ENCODE data around the gene VAV2.

DNA sequence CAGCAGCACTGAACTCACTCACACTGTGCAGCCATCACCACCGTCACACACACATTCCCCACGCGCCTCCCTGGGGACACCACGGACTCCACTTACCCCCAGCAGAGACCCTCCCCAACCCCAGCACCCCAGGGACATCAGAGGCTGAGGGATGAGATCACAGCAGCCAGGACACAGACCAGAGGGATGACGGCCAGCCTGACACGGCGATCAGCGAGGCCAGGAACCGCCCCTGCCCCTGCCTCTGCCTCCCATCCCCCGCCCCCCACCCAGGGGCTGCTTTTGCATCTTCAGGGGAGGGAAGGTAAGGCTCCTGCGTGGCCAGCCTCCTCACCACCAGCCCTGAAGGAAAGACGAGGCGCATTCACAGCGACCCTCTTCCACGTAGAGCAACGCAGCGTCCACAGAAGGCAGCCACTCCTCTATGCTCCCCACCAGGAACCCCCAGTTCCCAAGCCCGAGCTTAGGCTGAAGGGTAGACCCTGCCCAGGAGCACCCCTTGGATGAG, 104.5 kb downstream of the VAV2 start:
- no peak for TF ChIP-seq POLR2A (IDR thresholded peaks at IDR 0.05)
- TF ChIP-seq, protein P1, sequence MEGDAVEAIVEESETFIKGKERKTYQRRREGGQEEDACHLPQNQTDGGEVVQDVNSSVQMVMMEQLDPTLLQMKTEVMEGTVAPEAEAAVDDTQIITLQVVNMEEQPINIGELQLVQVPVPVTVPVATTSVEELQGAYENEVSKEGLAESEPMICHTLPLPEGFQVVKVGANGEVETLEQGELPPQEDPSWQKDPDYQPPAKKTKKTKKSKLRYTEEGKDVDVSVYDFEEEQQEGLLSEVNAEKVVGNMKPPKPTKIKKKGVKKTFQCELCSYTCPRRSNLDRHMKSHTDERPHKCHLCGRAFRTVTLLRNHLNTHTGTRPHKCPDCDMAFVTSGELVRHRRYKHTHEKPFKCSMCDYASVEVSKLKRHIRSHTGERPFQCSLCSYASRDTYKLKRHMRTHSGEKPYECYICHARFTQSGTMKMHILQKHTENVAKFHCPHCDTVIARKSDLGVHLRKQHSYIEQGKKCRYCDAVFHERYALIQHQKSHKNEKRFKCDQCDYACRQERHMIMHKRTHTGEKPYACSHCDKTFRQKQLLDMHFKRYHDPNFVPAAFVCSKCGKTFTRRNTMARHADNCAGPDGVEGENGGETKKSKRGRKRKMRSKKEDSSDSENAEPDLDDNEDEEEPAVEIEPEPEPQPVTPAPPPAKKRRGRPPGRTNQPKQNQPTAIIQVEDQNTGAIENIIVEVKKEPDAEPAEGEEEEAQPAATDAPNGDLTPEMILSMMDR (IDR thresholded peaks at IDR 0.05), result no peak
- TF ChIP-seq POLR2AphosphoS5 (IDR thresholded peaks at IDR 0.05), result no peak

All from sigmoid colon (tissue), 4 donors.